Measurements from ENCODE around the gene WWOX.

WWOX gene

DNA sequence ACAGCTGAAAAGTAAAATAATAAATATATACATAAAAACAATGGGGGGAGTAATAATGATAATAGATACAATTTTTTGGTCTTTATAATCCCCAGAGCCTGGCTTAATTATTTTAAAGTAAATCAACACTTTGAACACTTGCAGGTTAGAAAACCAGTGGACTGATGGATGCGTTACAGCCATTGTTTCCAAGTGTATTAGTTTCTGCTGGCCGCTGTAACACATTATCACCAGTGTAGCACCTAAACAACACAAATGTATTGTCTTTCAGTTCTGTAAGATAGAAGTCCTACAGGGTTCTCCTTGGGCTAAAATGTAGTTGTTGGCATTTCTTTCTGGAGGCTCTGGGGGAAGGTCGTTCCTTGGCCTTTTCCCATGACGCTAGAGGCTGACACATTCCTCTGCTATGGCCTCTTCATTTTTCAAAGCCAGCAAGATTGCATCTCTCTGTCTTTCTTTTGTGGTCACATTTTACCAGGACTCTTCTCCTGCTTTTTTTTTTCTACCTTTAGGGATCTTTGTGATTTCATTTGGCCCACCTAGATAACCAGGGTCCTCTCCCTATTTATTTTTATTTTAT, 116.8 kb downstream of the WWOX start:
- DNase-seq (ENCODE audit: low read depth): no peak
- TF ChIP-seq CTCF (IDR thresholded peaks at IDR 0.05; ENCODE audit: control insufficient read depth, extremely low read depth, insufficient read depth): no peak
- no peak overlapping the region for H3K4me3 ChIP-seq (ENCODE audit: low read depth, low read length)

GRCh38 chr16:78217276-78217675, 117.8 kb downstream of the WWOX start:
- no peak for TF ChIP-seq CTCF (IDR thresholded peaks at IDR 0.05; ENCODE audit: control insufficient read depth, extremely low read depth, insufficient read depth)
- DNase-seq (ENCODE audit: low read depth): no peak
- H3K4me3 ChIP-seq (ENCODE audit: low read depth, low read length): no peak overlapping the region

DNA sequence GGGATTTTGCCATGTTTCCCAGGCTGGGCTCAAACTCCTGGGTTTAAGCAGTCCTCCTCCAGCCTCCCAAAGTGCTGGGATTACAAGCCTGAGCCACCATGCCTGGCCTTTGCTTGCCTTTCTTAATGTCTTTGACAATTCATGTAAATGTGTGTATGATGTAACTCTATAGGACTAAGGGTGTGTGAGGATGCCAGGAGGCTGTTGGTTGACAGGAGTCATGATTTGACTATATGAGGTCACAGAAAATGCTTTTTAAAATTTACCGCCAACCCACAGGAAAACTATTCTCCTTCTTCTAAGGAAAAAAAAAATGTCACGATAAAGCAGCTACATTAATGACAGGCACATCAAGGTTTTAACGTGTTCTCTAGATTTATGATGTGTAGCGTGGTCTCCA, 118.8 kb downstream of the WWOX start:
- no peak for TF ChIP-seq CTCF (IDR thresholded peaks at IDR 0.05; ENCODE audit: control insufficient read depth, extremely low read depth, insufficient read depth)
- H3K4me3 ChIP-seq (ENCODE audit: low read depth, low read length): no peak overlapping the region
- no peak for DNase-seq (ENCODE audit: low read depth)

DNA sequence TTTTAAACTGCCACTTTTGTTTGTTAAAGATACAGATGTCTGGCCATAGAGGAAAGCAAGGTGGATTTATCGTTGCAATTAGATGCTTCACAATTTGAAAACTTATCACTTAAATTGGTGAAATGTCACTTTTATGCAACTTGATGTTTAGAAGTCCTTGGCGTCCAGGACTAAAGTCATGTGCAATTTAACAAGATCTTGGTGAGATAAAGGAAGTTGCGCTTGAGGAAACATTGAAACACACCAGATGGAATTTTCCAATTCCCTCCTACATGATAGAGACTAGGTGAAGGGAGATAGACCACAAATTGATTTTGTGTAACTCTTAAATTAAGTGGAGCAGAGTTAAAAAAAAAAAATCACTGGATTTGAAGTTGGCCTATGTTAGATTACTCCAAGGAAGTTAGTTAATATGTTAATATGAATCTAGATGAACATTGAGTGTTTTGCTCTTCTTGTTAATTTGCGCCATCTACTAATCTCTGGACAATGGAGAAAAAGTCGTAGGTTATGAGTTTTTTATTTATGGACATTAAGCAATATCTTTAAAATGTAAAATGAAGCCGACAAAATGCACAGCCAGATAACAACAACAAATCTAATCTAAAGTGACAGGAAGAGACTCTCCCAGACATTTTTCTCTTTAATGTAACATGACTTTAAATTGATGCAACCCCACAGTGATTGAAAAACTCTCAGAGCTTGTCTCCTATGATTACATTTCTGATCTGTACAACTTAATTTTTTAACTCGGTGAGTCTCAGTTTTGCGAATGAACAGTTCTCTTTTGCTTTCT, 119.6 kb downstream of the WWOX start:
- no peak for DNase-seq (ENCODE audit: low read depth)
- TF ChIP-seq CTCF (IDR thresholded peaks at IDR 0.05; ENCODE audit: control insufficient read depth, extremely low read depth, insufficient read depth): no peak
- H3K4me3 ChIP-seq (ENCODE audit: low read depth, low read length): no peak overlapping the region

DNA sequence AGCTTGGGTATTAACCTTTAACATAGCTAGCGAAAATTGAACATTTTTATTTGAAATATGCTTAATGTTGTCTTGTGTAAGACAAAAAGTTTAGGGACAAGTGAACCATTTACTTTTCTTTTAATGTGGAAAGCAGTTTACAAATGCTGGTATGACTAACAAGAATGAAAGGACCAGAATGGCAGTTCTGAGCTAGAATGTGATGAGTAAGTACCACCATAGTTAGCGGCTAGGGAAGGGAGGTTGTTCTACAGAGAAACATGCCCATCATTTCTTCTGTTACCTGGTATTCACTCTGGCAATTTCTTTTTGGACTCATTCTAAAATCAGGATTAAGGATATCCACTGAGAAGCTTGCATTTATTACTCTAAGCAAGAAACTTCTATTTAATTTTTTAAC, 121.1 kb downstream of the WWOX start:
- no peak overlapping the region for H3K4me3 ChIP-seq (ENCODE audit: low read depth, low read length)
- DNase-seq (ENCODE audit: low read depth): no peak
- no peak for TF ChIP-seq CTCF (IDR thresholded peaks at IDR 0.05; ENCODE audit: control insufficient read depth, extremely low read depth, insufficient read depth)

- H3K4me3 ChIP-seq (ENCODE audit: low read depth, low read length): no peak overlapping the region
- no peak for TF ChIP-seq CTCF (IDR thresholded peaks at IDR 0.05; ENCODE audit: control insufficient read depth, extremely low read depth, insufficient read depth)
- no peak for DNase-seq (ENCODE audit: low read depth)
These were observed 122.4 kb downstream of the WWOX start for GRCh38 chr16:78221892-78222291.

DNA sequence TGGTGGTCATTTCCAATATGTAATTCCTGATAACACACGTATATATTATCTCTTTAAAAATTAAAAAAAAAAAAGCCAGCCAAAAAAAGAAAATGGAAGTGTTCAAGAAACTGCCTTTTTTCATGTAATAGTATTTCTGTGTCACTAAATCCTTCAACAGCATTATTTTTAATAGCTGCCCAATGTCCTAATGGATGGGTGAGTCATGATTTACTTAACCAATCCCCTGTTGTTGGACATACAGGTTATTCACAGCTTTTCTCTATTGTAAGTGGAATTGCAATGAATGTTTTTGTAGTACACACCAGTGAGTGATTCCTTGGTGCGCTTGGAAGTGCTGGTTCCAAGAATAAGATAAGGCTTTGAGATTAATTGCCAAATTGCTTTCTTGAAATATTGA, 124.9 kb downstream of the WWOX start:
- DNase-seq (ENCODE audit: low read depth): no peak
- no peak for TF ChIP-seq CTCF (IDR thresholded peaks at IDR 0.05; ENCODE audit: control insufficient read depth, extremely low read depth, insufficient read depth)
- H3K4me3 ChIP-seq (ENCODE audit: low read depth, low read length): no peak overlapping the region

All from LNCaP clone FGC (cell line).